Midbrain (tissue), 1 donor: Measurements from ENCODE around the gene KIAA1191.
"Not testable (repeated sequence)": the region's sequence is repeated elsewhere in the genome, so short reads cannot be mapped to it uniquely, and the experiment has no call there.

Experiments
- DNase-seq: peaks from one replicate; lab custom pipeline; 2025; lab: John Stamatoyannopoulos, UW

The KIAA1191 gene, protein sequence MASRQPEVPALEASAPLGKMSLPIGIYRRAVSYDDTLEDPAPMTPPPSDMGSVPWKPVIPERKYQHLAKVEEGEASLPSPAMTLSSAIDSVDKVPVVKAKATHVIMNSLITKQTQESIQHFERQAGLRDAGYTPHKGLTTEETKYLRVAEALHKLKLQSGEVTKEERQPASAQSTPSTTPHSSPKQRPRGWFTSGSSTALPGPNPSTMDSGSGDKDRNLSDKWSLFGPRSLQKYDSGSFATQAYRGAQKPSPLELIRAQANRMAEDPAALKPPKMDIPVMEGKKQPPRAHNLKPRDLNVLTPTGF

DNA sequence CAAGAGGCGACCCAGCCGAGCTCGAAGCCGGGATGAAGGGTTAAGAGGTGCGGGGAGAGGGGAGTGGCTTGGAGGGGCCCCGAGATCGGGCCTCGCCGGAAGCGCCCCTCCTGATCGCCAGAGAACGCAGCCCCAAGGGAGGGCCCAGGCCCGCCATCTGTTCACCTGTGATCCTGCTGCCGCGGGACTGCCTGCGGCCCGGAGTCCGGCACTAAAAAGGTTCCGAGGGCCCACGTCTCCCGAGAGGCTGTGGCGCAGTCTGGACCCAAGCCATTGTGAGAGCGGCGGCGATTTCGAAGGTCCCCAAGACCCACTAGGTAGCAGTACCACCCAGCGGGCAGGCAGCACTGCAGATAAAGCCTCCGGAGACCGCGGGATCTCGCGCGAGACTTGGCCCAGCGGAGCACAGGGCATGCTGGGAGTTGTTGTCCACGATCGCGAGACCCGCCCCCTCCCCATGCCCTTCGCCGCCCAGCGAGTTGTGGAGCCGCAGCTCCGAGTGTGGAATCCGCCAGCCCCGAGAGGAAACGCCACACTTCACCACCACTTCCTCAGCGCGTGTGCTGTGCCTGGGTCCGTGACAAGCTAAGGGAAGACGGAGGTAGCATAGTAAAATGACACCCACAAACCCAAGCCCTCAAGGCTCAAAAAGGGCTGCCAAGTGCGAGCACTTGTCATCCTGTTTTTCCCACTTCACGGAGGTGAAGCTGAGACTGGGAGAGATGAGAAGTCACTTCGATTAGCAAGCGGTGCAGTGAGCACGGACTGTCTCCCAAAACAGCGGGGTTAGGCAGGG lies at the start of gene KIAA1191:
Gene KIAA1191 (minus strand): TSS at position 328 of the 796 bp plus-strand sequence. CDS start 2,256 bp downstream, outside the sequence.
- DNase-seq: peak; percentile 93

DNA sequence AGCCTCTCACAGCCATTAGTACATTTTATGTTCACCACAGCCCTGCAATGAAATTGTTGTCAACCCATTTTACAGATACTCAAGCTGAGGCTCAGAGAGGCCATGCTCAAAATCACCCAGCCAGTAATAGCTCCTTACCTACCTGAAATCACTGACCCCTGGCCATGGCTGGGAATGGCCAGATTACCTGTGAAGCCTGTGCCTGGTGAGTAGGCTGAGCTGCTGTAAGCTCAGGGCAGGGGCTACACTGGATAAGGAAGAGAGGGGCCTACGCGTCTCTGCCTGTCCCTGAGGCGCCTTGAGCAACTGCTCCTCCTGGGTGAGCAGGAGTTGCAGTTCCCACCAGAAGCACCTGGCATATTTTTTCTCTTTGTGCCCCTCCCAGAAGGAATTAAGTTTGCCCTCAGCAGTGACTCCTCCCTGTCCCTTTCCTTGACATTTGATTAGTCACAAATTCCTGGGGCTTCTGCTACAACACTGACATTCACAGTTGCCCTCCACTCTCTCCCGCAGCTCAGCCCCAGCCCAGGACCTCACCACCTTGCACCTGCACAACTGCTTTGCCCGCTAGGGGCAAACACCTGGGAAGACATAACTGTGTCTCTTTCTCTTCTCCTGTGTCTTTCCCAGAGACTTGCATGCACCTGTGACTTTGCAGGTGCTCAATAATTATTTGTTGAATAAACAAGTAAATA lies 49.1 kb upstream of the KIAA1191 start:
- no peak for DNase-seq

DNA sequence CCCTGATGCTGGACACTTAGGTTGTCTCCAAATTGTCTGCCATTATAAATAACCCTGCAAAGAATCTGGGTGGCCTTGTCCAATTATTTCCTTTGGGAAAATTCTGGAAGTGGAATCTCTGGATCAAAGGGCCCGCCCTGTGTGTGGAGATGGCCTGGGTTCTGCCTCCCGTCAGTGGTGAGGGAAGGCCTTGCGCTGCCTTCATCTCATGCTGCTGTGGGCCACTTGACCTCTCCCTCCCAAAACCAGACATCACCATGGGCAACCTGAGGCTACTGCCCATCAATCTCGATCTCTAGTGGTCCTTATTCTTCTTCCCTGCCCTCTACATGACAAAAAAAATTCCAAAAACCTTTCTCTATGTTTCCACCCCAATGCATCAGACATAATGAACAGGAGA lies 48.2 kb upstream of the KIAA1191 start:
- no peak for DNase-seq

DNA sequence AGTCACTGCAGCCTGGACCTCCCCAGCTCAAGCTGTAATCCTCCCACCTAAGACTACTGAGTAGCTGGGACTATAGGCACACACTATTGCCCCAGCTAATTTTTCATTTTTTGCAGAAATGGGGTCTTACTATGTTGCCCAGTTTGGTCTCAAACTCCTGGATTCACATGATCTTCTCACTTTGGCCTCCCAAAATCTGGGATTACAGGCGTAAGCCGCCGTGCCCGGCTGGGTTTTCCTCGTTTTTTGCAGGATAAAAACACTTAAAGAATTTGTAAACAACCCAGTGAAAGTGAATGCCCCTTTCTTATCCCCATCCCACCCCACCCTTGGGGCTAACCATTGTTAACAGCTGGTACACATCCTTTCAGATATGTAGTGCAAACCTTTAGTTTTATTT lies 47.0 kb upstream of the KIAA1191 start:
- DNase-seq: no peak

DNA sequence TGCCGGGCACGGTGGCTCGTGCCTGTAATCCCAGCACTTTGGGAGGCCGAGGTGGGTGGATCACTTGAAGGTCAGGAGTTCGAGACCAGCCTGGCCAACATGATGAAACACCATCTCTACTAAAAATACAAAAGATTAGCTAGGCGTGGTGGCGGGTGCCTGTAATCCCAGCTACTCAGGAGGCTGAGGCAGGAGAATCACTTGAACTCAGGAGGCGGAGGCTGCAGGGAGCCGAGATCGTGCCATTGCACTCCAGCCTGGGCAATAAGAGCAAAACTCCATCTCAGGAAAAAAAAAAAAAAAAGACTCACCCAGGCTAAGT lies 46.6 kb upstream of the KIAA1191 start:
- not testable (repeated sequence) for DNase-seq

DNA sequence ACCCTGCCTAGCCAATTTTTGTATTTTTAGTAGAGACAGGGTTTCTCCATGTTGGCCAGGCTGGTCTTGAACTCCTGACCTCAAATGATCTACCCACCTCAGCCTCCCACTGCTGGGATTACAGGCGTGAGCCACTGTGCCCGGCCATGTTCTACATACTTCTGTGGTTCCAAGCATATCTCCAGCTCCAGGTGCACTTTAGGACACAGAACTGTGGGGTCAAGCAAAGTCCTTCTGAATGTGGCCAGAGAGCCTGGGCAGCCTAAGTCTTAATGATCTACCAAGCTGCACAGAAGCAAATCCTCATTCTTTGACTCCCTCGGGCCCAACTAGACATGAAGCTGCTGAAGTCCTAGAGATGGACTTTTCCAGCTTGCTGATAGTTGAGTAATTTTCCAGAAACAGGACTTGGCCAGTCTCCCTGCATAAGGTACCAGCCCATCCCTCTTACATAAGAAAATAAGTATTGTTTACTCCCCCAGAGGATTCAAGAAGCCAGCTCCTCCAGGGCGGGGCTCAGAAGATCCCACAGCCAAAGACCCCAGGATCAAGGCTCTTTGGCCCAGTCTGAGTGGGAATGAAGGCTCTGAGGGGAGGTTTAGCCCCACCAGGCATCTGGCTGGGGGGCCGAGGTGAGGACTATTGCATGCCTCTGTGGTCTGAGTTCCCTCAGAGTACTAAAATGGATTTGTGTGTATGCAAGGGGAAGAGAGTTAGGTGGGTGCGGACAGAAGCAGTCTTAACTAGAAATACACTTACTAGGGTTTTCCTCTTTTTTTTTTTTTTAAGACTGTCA lies 46.1 kb upstream of the KIAA1191 start:
- no peak for DNase-seq

DNA sequence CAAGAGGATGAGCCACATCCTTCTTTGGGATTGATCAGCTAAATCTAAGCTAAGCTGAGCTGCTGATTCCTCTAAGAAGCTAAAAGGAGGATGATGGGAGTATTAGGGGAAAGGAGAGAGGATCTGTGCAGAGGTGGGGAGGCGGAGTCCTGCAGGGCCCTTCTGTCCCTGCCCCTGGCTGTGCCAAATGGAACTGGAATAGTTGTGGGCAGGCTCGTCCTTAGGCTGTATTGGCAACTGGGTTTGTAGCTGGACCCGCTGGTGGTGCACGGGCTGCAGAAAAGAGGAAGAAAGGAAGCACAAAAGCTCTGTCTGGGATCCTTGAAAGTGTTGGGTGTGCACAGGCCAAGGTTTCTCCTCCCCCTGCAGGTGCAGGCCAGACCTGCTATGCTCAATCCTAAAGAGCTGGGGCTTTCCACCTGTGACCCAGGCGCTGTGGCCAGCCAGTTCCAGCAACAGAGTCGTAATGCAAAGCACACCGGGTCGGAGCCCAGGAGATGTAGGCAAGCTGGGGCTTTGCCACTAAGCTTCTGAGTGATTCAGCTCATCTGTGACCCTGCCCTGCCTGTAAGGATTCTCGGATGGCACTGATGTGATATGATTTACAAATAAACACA lies 45.0 kb upstream of the KIAA1191 start:
- no peak for DNase-seq

DNA sequence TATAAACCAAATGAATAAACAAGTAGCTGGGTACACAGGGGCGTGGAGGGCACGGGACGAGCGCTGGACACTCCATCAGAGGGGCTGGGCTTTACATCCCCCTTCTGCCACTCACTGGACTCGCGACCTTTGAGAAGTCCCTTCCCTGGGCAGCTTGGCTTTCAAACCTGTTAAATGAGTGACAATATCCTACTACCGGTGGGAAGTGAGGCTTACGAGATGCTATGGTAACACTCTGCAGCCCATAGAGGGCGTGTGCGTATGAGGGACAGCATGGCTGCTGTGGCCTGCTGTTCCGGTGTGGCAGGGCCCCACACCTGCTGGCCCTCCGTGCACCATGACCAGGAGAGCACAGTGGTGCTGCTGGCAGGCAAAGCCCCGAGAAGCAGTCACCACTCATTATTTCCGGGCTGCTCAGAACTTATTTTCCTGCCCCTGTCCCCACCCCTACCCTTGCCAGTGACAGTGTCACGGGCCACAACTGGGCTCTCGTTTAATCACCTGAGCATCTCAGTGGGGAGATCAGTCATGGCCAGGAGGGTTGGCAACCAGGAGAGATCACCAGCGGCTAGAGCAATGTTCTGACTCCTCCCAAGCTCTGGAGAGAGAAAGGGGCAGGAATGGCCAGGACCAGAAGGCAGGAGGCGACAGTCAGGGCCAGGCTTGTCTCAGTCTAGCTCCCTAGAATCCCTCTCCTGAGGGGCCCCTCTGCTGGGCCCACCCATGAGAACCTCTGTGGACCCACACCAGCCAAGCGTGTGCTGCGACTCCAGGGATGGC lies 44.3 kb upstream of the KIAA1191 start:
- no peak for DNase-seq

DNA sequence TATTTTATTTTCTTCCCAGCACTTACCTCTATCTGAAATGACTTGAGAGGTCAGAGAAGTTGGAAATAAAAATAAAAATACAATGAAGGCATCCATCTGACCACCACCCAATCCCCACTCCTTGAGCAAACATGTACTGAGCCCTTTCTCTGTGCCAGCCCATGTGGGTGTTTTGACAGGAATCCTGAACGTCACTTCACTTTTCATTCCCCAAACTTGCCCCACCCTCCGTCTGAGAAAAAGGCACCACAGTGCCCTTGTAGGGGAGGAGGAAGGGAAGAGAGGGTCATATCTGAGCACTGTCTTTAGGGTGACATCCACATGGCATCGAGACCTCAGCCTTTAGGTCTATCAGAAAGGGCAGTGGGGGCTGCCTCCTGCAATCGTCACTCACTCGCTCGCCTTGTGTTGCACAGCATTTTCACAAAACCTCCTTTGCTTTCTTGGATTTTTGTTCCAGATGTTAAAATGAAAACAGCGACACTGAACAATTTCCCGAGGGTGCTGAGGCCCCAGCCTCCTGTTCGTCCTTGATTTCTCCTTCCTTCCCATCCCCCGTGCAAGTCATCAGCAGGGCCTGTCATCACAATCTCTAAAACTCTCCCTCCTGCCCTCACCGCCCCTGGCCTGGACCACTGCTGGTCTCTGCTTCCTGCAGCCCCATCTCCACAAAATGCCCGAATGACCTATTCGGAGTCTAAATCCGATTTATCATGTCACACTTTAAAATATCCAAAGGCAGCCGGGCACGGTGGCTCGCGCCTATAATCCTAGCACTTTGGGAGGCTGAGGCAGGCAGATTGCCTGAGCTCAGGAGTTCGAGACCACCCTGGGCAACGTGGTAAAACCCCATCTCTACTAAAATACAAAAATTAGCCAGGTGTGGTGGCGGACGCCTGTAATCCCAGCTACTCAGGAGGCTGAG lies 40.0 kb upstream of the KIAA1191 start:
- no peak for DNase-seq

DNA sequence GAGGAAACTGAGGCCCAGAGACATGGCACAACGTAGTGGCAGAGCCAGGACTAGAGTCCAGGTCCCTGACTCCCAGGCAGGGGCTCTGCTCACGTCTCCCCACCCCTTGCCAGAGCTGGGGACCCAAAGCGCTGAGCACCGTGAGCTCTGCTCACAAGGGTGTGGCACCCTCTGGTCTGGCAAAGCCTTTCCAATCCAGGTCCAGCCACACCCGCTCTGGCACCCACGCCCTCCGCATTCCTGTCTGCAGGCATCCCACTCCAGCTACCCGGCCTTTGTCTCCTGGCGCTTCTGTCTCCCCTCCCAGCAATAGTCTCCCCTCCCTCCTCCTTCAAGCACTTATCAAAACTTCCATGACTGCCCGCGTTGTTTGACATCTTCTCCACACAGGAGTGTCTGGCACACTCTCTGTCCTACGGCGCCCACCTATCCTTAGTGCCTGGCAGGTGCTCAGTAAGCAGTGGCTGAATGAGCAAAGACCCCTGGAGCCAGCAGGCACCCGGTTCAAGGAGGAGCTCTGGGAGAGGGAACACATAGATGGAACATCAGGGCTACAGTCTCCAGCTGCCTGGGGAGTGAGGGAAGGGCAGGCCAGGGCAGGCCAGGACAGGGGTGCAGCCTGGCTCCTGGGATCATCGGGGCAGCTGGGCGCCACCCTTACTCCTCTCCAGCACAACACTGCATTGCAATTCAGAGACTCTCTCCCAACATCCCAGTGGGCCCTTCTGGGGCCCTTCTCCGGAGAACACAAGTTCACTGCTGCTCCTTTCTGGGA lies 39.0 kb upstream of the KIAA1191 start:
- DNase-seq: no peak

DNA sequence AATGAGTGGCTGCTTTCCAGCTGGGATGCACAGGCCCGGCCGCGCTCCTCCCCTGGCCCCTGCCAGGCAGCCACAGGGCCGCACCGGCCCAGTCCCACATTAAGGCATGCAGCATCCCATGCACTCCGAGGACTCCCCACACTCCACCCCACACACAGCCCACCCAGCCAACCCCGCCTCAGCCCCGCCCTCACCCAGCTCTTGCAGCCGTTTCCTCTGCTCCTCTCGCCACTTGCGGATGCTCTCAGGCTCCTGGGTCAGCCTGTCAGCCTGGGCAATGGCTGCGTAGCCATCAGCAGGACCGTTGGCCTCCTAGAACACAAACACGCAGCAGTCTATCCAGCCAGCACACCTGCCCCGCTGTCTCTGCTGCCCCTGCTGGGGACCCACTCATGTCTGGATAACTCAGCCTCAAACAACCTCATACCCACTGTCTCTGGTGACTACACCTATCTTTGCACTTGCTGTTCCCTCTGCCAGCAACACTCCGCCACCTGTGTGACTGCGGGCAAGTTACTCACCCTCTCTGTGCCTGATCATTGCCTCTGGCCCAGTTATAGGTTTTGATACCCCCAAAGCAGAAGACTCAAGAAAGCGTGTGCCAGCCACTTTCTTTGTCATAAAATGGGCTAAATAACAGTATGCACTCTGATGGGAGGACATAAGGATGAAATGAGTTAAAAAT lies 36.3 kb upstream of the KIAA1191 start:
- no peak for DNase-seq

DNA sequence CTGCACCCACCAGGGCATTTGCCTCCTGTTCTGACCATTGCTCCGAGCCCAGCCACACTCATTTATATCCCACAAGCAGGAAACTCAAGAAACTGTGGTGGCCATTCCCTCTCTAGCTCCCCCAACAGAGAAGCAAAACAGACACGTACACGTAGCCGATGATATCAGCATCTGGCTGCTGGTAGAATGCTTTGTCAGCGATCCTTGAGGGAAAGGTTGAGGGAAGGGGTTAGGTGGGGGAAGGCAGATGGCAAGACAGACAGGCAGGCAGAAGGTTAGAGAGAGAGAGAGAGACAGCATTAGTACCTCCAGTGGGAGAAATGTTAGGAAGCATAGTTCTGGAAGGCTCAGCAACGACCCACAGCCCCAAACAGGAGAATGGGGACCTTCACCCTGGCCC lies 34.8 kb upstream of the KIAA1191 start:
- no peak for DNase-seq

DNA sequence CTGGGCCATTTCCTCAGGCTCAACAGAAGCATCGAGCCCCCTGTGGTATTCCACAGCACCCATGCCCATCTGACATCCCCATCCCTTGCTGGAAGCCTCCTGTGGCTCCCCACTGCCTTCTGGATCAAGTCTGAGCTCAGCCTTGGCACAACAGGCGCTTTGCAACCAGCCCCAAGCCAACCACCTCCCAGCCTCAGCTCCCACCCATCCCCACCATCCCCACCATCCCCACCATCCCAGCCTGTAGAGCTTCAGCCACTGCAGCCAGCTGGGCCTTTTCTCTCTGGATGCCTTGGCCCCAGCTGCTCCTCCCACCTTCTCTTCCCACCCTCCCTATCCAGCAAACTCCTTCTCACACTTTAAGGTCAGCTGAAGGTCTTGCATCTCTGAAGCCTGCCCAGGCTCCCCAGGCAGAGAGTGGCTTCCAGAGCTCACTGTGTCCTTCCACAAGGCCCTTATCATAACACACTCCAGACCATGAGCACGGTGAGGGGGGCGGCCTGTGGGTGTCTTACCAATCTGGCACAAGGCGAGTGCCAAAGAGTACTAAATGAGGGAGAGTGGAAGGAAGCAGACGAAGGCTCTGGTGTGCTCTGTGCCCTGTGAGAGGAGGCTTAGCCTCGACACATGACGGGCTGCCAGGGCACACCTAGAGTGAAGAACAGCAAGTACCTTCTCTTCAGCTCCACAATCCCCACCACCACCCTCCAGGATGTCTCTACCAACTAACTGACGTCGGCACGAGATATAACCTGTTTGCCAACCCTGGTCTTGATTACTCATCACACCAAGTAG lies 33.5 kb upstream of the KIAA1191 start:
- DNase-seq: no peak

DNA sequence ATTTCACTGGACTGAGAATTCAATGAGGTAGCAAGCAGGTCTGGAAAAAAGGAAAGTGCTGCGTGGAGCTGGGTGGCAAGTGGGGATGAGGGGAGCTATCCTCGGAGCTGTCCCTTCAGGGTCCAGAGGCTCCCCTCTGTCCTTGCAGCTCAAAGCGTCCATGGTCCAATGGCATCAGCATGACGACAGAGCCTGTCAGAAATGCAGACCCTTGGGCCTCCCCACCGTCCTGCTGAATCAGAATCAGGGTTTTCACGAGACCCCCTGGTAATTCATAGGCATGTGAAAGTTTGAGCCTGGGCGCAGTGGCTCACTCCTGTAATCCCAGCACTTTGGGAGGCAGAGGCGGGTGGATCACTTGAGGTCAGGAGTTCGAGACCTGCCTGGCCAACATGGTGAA lies 32.5 kb upstream of the KIAA1191 start:
- no peak for DNase-seq

DNA sequence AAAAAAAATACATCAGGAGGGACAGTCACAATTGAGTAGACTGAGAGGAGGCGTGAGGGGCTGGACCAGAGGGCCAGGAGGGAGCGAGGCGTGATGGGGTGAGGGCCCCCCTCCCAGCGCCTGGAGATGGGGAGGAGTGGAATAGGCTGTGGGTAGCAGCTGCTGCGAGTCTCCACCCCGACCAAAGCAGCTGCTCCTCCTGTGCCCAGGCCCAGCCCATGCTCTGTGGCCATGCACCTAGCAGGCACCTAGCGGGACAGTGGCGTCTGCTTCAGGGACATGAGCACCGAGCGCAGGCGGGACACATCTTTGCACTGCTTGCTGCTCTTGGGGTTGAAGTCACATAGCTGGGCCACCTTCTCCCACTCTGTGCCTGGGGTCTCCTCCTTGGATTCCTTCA lies 31.0 kb upstream of the KIAA1191 start:
- no peak for DNase-seq

DNA sequence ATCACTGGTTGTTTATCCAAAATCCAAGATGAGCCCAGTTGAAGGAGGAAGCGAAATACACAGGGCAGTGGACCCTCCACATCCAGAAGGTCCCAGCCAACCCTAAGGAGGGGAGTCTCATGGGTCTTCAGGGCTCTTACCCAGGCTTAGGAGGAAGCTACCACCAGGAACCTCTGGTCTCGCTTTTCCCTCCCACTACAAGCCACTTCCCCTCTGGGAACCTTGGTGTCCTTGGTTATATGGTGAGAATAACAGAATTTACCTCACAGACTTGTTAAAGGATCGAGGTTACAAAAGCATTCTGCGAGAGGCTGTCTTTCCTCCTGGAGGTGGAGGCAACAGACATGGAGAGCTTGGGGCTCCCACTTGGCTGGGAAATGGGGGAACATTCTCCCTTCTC lies 30.4 kb upstream of the KIAA1191 start:
- DNase-seq: no peak

DNA sequence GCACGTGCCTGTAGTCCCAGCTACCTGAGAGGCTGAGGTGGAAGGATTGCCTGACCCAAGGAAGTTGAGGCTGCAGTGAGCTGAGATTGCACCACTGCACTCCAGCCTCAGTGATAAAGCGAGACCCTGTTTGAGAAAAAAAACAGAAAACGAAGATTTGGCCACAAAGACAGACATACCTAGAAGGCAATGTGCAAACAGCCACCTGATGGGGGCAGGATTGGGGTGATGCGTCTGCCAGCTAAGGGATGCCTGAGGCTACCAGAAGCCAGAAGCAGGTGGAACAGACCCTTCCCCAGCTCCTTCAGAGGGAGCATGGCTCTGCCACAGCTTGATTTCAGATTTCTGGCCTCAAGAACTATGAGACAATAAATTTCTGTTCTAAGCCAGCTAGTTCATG lies 29.9 kb upstream of the KIAA1191 start:
- no peak for DNase-seq
